ENCODE results near the gene CD300A. TPM values are rescaled to one million over a fixed set of nuclear protein-coding genes. Genes with fewer than 3 reads are reported as not detected.

Gene CD300A
- total RNA-seq, 1 donor from 2014 or later: 0.71 TPM

GRCh38 chr17:74528491-74529199 lies 62.2 kb downstream of the CD300A start:
- H3K27me3 Mint-ChIP-seq: peaks cover 7% of the 10 kb centered on the region
- intact Hi-C loops (cut with micrococcal nuclease): loop anchor here (1.0 kb wide), 1 partner anchor 16 kb away; no protein-coding TSS in a partner anchor
- H3K4me3 Mint-ChIP-seq: no peak overlapping the region
- no peaks in the 10 kb centered on the region for H3K36me3 Mint-ChIP-seq (ENCODE audit: low read depth)
- no peaks in the 10 kb centered on the region for H3K9me3 Mint-ChIP-seq
- CTCF ChIA-PET: interaction anchor here (0.8 to 5.7 kb wide), 3 partner anchors 72 to 160 kb away, joined by 4 to 40 read pairs (median 5); partner anchors contain the start of gene GPR142
- peaks cover 32% of the 10 kb centered on the region for H3K4me1 Mint-ChIP-seq
- POLR2A ChIA-PET: interaction anchor here (0.6 to 1.2 kb wide), 3 partner anchors 16 to 769 kb away, joined by 3 read pairs; partner anchors contain the start of gene CD300A
- no peak for TF ChIP-seq CTCF (IDR thresholded peaks at IDR 0.05)
- DNase-seq: peak; percentile 12
- peak; percentile 89 for ATAC-seq (ENCODE audit: low read depth)
- peak overlapping the region; percentile 27 for H3K27ac Mint-ChIP-seq

- TF ChIP-seq CTCF (IDR thresholded peaks at IDR 0.05): no peak
- no peak overlapping the region for H3K27ac Mint-ChIP-seq
- ATAC-seq (ENCODE audit: low read depth): no peak
- intact Hi-C loops (cut with micrococcal nuclease): no loop called here
- CTCF ChIA-PET: interaction anchor here (1.1 to 5.7 kb wide), 2 partner anchors 72 to 160 kb away, joined by 4 to 40 read pairs; partner anchors contain the start of gene GPR142
- H3K27me3 Mint-ChIP-seq: peaks cover 9% of the 10 kb centered on the region
- H3K4me1 Mint-ChIP-seq: peaks cover 32% of the 10 kb centered on the region
- H3K4me3 Mint-ChIP-seq: no peak overlapping the region
- H3K9me3 Mint-ChIP-seq: no peaks in the 10 kb centered on the region
- POLR2A ChIA-PET: interaction anchor here (0.6 to 1.2 kb wide), 2 partner anchors 17 to 768 kb away, joined by 3 read pairs; no protein-coding TSS in a partner anchor
- no peaks in the 10 kb centered on the region for H3K36me3 Mint-ChIP-seq (ENCODE audit: low read depth)
- DNase-seq: peak; percentile 9
Observed at GRCh38 chr17:74529243-74529642, 62.8 kb downstream of the CD300A start.

- ChIA-PET CTCF (interaction anchor here (2.4 to 5.7 kb wide), 3 partner anchors 76 to 162 kb away, joined by 10 to 40 read pairs (median 27); partner anchors contain the start of gene GPR142), POLR2A (no interaction called here)
- no peak for ATAC-seq (ENCODE audit: low read depth)
- Mint-ChIP-seq H3K36me3 (ENCODE audit: low read depth) (no peaks in the 10 kb centered on the region), H3K4me3 (no peak overlapping the region), H3K4me1 (peaks cover 32% of the 10 kb centered on the region), H3K27me3 (peaks cover 11% of the 10 kb centered on the region), H3K9me3 (no peaks in the 10 kb centered on the region), H3K27ac (no peak overlapping the region)
- no peak for TF ChIP-seq CTCF (IDR thresholded peaks at IDR 0.05)
- intact Hi-C loops (cut with micrococcal nuclease): no loop called here
- peak; percentile 7 for DNase-seq
Observed at GRCh38 chr17:74530831-74531150, 64.4 kb downstream of the CD300A start.

GRCh38 chr17:74531231-74531761 lies 64.9 kb downstream of the CD300A start, which contains the start of gene CD300LB:
Gene CD300LB, minus strand, starts transcription at chr17:74531475. Its CDS starts 125 bp downstream, at chr17:74531350.
- H3K4me3 Mint-ChIP-seq: no peak within 1 kb of the TSS
- ATAC-seq (ENCODE audit: low read depth): no peak
- POLR2A ChIA-PET: interaction anchor here (0.6 to 0.9 kb wide), 2 partner anchors 164 to 245 kb away, joined by 3 to 4 read pairs; partner anchors contain the start of genes GPR142 and NAT9
- H3K4me1 Mint-ChIP-seq: peaks cover 32% of the 10 kb centered on the region
- peak; percentile 1 for DNase-seq
- CTCF ChIA-PET: interaction anchor here (2.1 to 5.7 kb wide), 4 partner anchors 74 to 162 kb away, joined by 10 to 40 read pairs (median 19); partner anchors contain the start of gene GPR142
- no peaks in the 10 kb centered on the region for H3K36me3 Mint-ChIP-seq (ENCODE audit: low read depth)
- no peak for TF ChIP-seq CTCF (IDR thresholded peaks at IDR 0.05)
- H3K27me3 Mint-ChIP-seq: peaks cover 11% of the 10 kb centered on the region
- peak within 1 kb of the TSS; percentile 21 for H3K27ac Mint-ChIP-seq
- no peaks in the 10 kb centered on the region for H3K9me3 Mint-ChIP-seq
- intact Hi-C loops (cut with micrococcal nuclease): no loop called here

- H3K4me1 Mint-ChIP-seq: peaks cover 32% of the 10 kb centered on the region
- H3K9me3 Mint-ChIP-seq: no peaks in the 10 kb centered on the region
- no peak overlapping the region for H3K4me3 Mint-ChIP-seq
- peak; percentile 15 for DNase-seq
- H3K27ac Mint-ChIP-seq: no peak overlapping the region
- no peaks in the 10 kb centered on the region for H3K36me3 Mint-ChIP-seq (ENCODE audit: low read depth)
- ChIA-PET CTCF (interaction anchor here (1.0 to 5.7 kb wide), 7 partner anchors 72 to 163 kb away, joined by 3 to 40 read pairs (median 10); partner anchors contain the start of gene GPR142), POLR2A (interaction anchor here (0.6 to 0.9 kb wide), 3 partner anchors 164 to 329 kb away, joined by 3 to 5 read pairs (median 4); partner anchors contain the start of genes GPR142, NAT9 and RPL38)
- intact Hi-C loops (cut with micrococcal nuclease): loop anchor here (2.0 kb wide), 3 partner anchors 39 to 75 kb away; partner anchors contain the start of gene CD300A
- peaks cover 8% of the 10 kb centered on the region for H3K27me3 Mint-ChIP-seq
- peak; percentile 23 for ATAC-seq (ENCODE audit: low read depth)
- no peak for TF ChIP-seq CTCF (IDR thresholded peaks at IDR 0.05)
Observed at GRCh38 chr17:74532115-74532514, 65.7 kb downstream of the CD300A start.
